Erythroblast (primary cell): ENCODE measurements around the gene UBA5.

ENCODE experiments used
- GATA1 ChIP-seq: IDR thresholded peaks from 2 replicates; pipeline ENCODE4 v1.6.1; 2011; ENCODE audit warnings: low read depth, mild to moderate bottlenecking, control low read depth, low read length, moderate library complexity
- POLR2A ChIP-seq: IDR thresholded peaks from 2 replicates; pipeline ENCODE4 v1.6.1; 2011; ENCODE audit warnings: mild to moderate bottlenecking, low read length

DNA sequence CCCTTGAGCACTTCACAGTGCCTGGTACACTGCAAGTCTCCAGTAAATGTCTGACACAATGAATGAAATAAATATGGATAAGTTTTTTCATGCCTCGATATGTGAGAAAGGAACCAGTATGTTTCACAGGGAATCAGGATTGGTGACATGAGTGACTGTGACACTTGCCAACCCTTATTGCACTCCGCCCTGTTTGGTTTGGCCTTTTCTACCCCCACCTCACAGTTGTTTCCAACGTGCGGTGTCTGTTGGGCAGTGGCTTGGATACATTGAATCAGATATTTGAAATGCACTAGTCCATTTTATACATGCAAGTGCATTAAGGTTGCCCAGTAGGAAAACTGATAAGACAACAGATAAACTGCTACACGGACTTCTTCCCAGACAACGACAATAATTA lies 60.1 kb downstream of the UBA5 start:
- TF ChIP-seq POLR2A (no peak), GATA1 (no peak)
